NK-92 treated with Interleukin-12 subunit alpha and Interleukin-12 subunit beta, amount 100 ng/mL, for 24 hours (cell line): ENCODE results near the gene SEC61B.
"Not testable (repeated sequence)": the region's sequence is repeated elsewhere in the genome, so short reads cannot be mapped to it uniquely, and the experiment has no call there.

Source experiments
- DNase-seq: peaks from one replicate; lab custom pipeline; 2025; lab: John Stamatoyannopoulos, UW

Gene SEC61B

GRCh38 chr9:99192786-99193465, 29.2 kb upstream of the SEC61B start:
- DNase-seq, result no peak

- DNase-seq, result no peak
Measured at GRCh38 chr9:99193466-99193821, 28.6 kb upstream of the SEC61B start.

GRCh38 chr9:99196484-99196883, 25.6 kb upstream of the SEC61B start:
- DNase-seq, result not testable (repeated sequence)

- DNase-seq, result no peak
Measured at GRCh38 chr9:99197124-99197630, 24.9 kb upstream of the SEC61B start.

- no peak for DNase-seq
Measured at GRCh38 chr9:99197987-99198386, 24.1 kb upstream of the SEC61B start.

- no peak for DNase-seq
Measured at GRCh38 chr9:99199938-99200539, 22.0 kb upstream of the SEC61B start.

GRCh38 chr9:99201603-99202002, 20.5 kb upstream of the SEC61B start:
- DNase-seq, result no peak

GRCh38 chr9:99210572-99210971, 11.5 kb upstream of the SEC61B start:
- DNase-seq, result no peak

GRCh38 chr9:99211746-99212145, 10.3 kb upstream of the SEC61B start:
- DNase-seq, result no peak

GRCh38 chr9:99213197-99213596, 8.9 kb upstream of the SEC61B start:
- DNase-seq, result no peak

GRCh38 chr9:99216073-99216472, 6.0 kb upstream of the SEC61B start:
- DNase-seq, result no peak

- DNase-seq, result no peak
Measured at GRCh38 chr9:99220011-99220410, 2.1 kb upstream of the SEC61B start.

- no peak for DNase-seq
Measured at GRCh38 chr9:99221266-99221620, 839 bp upstream of the SEC61B start.

GRCh38 chr9:99222416-99223270, 561 bp downstream of the SEC61B start:
- no peak for DNase-seq

- DNase-seq, result no peak
Measured at GRCh38 chr9:99224445-99224844, 2.4 kb downstream of the SEC61B start.

- DNase-seq, result no peak
Measured at GRCh38 chr9:99226054-99226453, 4.0 kb downstream of the SEC61B start.

GRCh38 chr9:99230206-99230605, 8.1 kb downstream of the SEC61B start:
- no peak for DNase-seq

GRCh38 chr9:99231711-99232110, 9.6 kb downstream of the SEC61B start:
- DNase-seq, result no peak

GRCh38 chr9:99234618-99235017, 12.5 kb downstream of the SEC61B start:
- no peak for DNase-seq

- DNase-seq, result no peak
Measured at GRCh38 chr9:99235069-99235468, 13.0 kb downstream of the SEC61B start.

- DNase-seq, result no peak
Measured at GRCh38 chr9:99235926-99236634, 14.0 kb downstream of the SEC61B start.

- no peak for DNase-seq
Measured at GRCh38 chr9:99237356-99237755, 15.3 kb downstream of the SEC61B start.
